HepG2 (cell line): ENCODE results near the gene FETUB. TPM values are rescaled to one million over a fixed set of nuclear protein-coding genes. Genes with fewer than 3 reads are reported as not detected.

Experiments used
- ADNP ChIP-seq: sonication (generic); formaldehyde crosslinking; IDR thresholded peaks from 2 replicates; pipeline ENCODE4 v1.4.0; 2020; ENCODE audit warnings: missing genetic modification reagents
- ARNT ChIP-seq: fragments of 450-650 bp; IDR thresholded peaks from 2 replicates; pipeline ENCODE4 v1.6.1; 2017
- POLR2A ChIP-seq, 2 experiments: IDR thresholded peaks; 2 replicates each; pipeline ENCODE4 v1.6.1; 2011; ENCODE audit warnings: low read depth in 2 of 2, low read length in 2 of 2, mild to moderate bottlenecking in 1 of 2, moderate library complexity in 1 of 2; ENCODE audit not compliant: insufficient read depth in 1 of 2
- RFX3 ChIP-seq: IDR thresholded peaks from 2 replicates; pipeline ENCODE4 v1.6.1; 2016; ENCODE audit warnings: missing biosample characterization, missing genetic modification reagents
- RNF2 ChIP-seq: fragments of 450-650 bp; conservative IDR thresholded peaks from 2 replicates; pipeline ENCODE4 v1.6.1; 2016; ENCODE audit warnings: low read depth
- SMC3 ChIP-seq: IDR thresholded peaks from 2 replicates; pipeline ENCODE4 v1.6.1; 2011; ENCODE audit warnings: low read length, improper control_type of control experiment
- SNRNP70 ChIP-seq: fragments of 200-400 bp; formaldehyde crosslinking; IDR thresholded peaks from 2 replicates; pipeline ENCODE4 v1.6.1; 2017; ENCODE audit warnings: mild to moderate bottlenecking, low read depth, low read length, moderate library complexity
- WIZ ChIP-seq: sonication (generic); formaldehyde crosslinking; IDR thresholded peaks from 2 replicates; pipeline ENCODE4 v1.5.1; 2020; ENCODE audit warnings: mild to moderate bottlenecking, missing genetic modification reagents
- ZNF17 ChIP-seq: sonication (generic); formaldehyde crosslinking; IDR thresholded peaks from 2 replicates; pipeline ENCODE4 v1.5.0; 2020; ENCODE audit warnings: mild to moderate bottlenecking, missing genetic modification reagents
- ZNF296 ChIP-seq: sonication (generic); formaldehyde crosslinking; conservative IDR thresholded peaks from 2 replicates; pipeline ENCODE4 v1.5.0; 2020; ENCODE audit warnings: mild to moderate bottlenecking, missing genetic modification reagents
- ZNF33B ChIP-seq: sonication (generic); formaldehyde crosslinking; IDR thresholded peaks from 2 replicates; pipeline ENCODE4 v1.5.1; 2020; ENCODE audit warnings: mild to moderate bottlenecking, missing genetic modification reagents
- ZNF350 ChIP-seq: sonication (generic); formaldehyde crosslinking; IDR thresholded peaks from 2 replicates; pipeline ENCODE4 v1.4.0; 2020; ENCODE audit warnings: mild to moderate bottlenecking, low read depth, missing genetic modification reagents, borderline replicate concordance
- ZNF7 ChIP-seq: IDR thresholded peaks from 2 replicates; pipeline ENCODE4 v1.6.1; 2016; ENCODE audit warnings: missing biosample characterization, missing genetic modification reagents
- ZNF747 ChIP-seq: sonication (generic); formaldehyde crosslinking; IDR thresholded peaks from 2 replicates; pipeline ENCODE4 v1.8.1; 2023; ENCODE audit warnings: missing genetic modification reagents, mild to moderate bottlenecking, borderline replicate concordance
- ZNF781 ChIP-seq: sonication (generic); formaldehyde crosslinking; IDR thresholded peaks from 2 replicates; pipeline ENCODE4 v1.5.1; 2020; ENCODE audit warnings: borderline replicate concordance, mild to moderate bottlenecking, missing genetic modification reagents; ENCODE audit errors: not compliant biosample characterization
- ZNF883 ChIP-seq: sonication (generic); formaldehyde crosslinking; IDR thresholded peaks from 2 replicates; pipeline ENCODE4 v1.5.1; 2020; ENCODE audit warnings: mild to moderate bottlenecking, missing genetic modification reagents; ENCODE audit errors: not compliant biosample characterization
- ZSCAN21 ChIP-seq: sonication (generic); formaldehyde crosslinking; IDR thresholded peaks from 2 replicates; pipeline ENCODE4 v1.8.0; 2022; ENCODE audit warnings: mild to moderate bottlenecking, missing genetic modification reagents, moderate library complexity, borderline replicate concordance
- ZSCAN29 ChIP-seq: sonication (generic); formaldehyde crosslinking; conservative IDR thresholded peaks from 2 replicates; pipeline ENCODE4 v1.4.0; 2020; ENCODE audit warnings: mild to moderate bottlenecking, missing genetic modification reagents
- polyA plus RNA-seq, 8 experiments: library from polyadenylated mRNA; depleted of rRNA in 3 of 8; stranded (reverse) in 7 of 8; unstranded in 1 of 8; fragments of >200 nt; fragmentation: Illumina TruSeq in 4 of 8; extraction: Trizol in 4 of 8; gene quantifications; 2 replicates each; pipeline versions ENCODE4 v1.2.1 to v1.2.3, GENCODE V29; 2011 to 2016; ENCODE audit warnings: low read depth in 4 of 8, missing spikeins in 1 of 8, mixed read lengths in 1 of 8; ENCODE audit not compliant: insufficient read depth in 1 of 8
- total RNA-seq, 5 experiments: library from RNA; depleted of rRNA; stranded (reverse); fragments of >200 nt; fragmentation: Illumina TruSeq; extraction: Trizol; gene quantifications; 2 replicates each; pipeline ENCODE4 v1.2.3, GENCODE V29; 2016; ENCODE audit warnings: low read depth in 1 of 5
- TF ChIP-seq, protein P1 (sequence below): sonication (generic); formaldehyde crosslinking; IDR thresholded peaks from 2 replicates; pipeline ENCODE4 v1.5.0; 2020; ENCODE audit warnings: mild to moderate bottlenecking, missing genetic modification reagents
- TF ChIP-seq, protein P2 (sequence below): sonication (generic); formaldehyde crosslinking; IDR thresholded peaks from 2 replicates; pipeline ENCODE4 v1.5.1; 2020; ENCODE audit warnings: missing genetic modification reagents, mild to moderate bottlenecking, borderline replicate concordance
- TF ChIP-seq, protein P3 (sequence below): sonication (generic); formaldehyde crosslinking; IDR thresholded peaks from 2 replicates; pipeline ENCODE4 v1.4.0; 2020; ENCODE audit warnings: missing genetic modification reagents, borderline replicate concordance
- TF ChIP-seq, protein P4 (sequence below): sonication (generic); formaldehyde crosslinking; conservative IDR thresholded peaks from 2 replicates; pipeline ENCODE4 v1.4.0; 2020; ENCODE audit warnings: missing genetic modification reagents

The FETUB gene
- total and polyA plus RNA-seq, 2 of the 13 experiments (the other 11 are each of a cell fraction or from before 2014, with no cell fraction given): 2.1 to 4.4 TPM

DNA sequence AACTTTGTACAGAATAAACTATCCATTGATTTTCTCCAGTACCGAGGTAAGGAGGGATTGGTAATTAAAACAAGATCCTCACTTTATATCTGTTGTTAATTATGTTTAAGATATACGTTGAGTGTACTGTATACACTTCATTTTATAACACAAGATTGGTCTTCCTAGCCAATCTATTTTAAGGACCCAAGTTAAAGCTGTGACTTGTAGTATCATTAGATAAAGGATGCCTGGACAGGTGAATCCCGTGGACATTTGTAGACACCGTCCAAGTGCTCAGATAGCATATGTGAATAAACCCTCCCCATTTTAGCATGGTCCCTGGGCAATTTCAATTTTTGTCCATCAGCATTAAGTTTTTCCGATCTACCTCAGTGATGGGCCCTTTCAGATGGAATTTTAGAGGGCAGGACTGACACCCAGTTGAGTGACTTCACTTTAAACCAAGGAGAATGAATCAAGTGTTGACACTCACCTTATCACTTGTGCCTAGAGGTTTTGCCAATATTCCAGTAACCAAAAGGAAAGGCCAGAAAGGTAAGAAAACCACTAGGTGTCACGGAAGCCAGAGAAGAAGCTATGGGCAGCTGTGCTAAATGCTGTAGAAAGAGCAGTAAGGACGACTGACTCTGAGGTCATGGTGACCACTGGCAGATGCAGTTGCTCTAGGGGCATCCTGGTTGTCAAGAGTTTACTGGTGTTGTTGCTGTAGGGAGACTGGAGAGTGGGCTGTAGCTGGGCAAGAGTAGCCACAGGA, 18.1 kb upstream of the FETUB start (continued):
- TF ChIP-seq ZSCAN29 (no peak), ZNF781 (CRISPR knock-in tag) (peak; percentile 76), ARNT (no peak), ZNF350 (CRISPR knock-in tag) (peak; percentile 59; the same call in 1 of the 2 replicates), SMC3 (no peak), WIZ (CRISPR knock-in tag) (no peak), ZNF17 (CRISPR knock-in tag) (no peak), ZNF7 (CRISPR knock-in tag) (peak; percentile 32; the same call in 1 of the 2 replicates), ZNF33B (CRISPR knock-in tag) (no peak), SNRNP70 (no peak), RFX3 (CRISPR knock-in tag) (no peak), ZNF747 (CRISPR knock-in tag) (no peak), ZNF883 (CRISPR knock-in tag) (no peak), RNF2 (no peak), ZSCAN21 (CRISPR knock-in tag) (no peak; the same call in 1 of the 2 replicates), ADNP (CRISPR knock-in tag) (no peak), POLR2A (IDR thresholded peaks at IDR 0.05; ENCODE audit: insufficient read depth in 1 of 2, low read depth in 2 of 2, low read length in 2 of 2) (peak in 1 of 2 experiments; percentile 89), ZNF296 (CRISPR knock-in tag) (no peak)
- TF ChIP-seq, protein P1, sequence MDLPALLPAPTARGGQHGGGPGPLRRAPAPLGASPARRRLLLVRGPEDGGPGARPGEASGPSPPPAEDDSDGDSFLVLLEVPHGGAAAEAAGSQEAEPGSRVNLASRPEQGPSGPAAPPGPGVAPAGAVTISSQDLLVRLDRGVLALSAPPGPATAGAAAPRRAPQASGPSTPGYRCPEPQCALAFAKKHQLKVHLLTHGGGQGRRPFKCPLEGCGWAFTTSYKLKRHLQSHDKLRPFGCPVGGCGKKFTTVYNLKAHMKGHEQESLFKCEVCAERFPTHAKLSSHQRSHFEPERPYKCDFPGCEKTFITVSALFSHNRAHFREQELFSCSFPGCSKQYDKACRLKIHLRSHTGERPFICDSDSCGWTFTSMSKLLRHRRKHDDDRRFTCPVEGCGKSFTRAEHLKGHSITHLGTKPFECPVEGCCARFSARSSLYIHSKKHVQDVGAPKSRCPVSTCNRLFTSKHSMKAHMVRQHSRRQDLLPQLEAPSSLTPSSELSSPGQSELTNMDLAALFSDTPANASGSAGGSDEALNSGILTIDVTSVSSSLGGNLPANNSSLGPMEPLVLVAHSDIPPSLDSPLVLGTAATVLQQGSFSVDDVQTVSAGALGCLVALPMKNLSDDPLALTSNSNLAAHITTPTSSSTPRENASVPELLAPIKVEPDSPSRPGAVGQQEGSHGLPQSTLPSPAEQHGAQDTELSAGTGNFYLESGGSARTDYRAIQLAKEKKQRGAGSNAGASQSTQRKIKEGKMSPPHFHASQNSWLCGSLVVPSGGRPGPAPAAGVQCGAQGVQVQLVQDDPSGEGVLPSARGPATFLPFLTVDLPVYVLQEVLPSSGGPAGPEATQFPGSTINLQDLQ (CRISPR knock-in tag): no peak
- TF ChIP-seq, protein P2, sequence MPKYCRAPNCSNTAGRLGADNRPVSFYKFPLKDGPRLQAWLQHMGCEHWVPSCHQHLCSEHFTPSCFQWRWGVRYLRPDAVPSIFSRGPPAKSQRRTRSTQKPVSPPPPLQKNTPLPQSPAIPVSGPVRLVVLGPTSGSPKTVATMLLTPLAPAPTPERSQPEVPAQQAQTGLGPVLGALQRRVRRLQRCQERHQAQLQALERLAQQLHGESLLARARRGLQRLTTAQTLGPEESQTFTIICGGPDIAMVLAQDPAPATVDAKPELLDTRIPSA (CRISPR knock-in tag): no peak; the same call in 1 of the 2 replicates
- TF ChIP-seq, protein P3, sequence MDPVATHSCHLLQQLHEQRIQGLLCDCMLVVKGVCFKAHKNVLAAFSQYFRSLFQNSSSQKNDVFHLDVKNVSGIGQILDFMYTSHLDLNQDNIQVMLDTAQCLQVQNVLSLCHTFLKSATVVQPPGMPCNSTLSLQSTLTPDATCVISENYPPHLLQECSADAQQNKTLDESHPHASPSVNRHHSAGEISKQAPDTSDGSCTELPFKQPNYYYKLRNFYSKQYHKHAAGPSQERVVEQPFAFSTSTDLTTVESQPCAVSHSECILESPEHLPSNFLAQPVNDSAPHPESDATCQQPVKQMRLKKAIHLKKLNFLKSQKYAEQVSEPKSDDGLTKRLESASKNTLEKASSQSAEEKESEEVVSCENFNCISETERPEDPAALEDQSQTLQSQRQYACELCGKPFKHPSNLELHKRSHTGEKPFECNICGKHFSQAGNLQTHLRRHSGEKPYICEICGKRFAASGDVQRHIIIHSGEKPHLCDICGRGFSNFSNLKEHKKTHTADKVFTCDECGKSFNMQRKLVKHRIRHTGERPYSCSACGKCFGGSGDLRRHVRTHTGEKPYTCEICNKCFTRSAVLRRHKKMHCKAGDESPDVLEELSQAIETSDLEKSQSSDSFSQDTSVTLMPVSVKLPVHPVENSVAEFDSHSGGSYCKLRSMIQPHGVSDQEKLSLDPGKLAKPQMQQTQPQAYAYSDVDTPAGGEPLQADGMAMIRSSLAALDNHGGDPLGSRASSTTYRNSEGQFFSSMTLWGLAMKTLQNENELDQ: no peak
- TF ChIP-seq, protein P4, sequence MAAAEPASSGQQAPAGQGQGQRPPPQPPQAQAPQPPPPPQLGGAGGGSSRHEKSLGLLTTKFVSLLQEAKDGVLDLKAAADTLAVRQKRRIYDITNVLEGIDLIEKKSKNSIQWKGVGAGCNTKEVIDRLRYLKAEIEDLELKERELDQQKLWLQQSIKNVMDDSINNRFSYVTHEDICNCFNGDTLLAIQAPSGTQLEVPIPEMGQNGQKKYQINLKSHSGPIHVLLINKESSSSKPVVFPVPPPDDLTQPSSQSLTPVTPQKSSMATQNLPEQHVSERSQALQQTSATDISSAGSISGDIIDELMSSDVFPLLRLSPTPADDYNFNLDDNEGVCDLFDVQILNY: no peak
